Stimulated activated CD8-positive, alpha-beta memory T cell treated with anti-CD3 and anti-CD28 coated beads, Interleukin-15, amount 100 ng/mL, for 4 hours (primary cell): Measurements from ENCODE around the gene SCN5A.

Experiments
- DNase-seq, 2 donors: peaks; one replicate each; pipeline ENCODE4 v3.0.0-alpha.2; 2020; ENCODE audit warnings: low read depth in 2 of 2

SCN5A gene

GRCh38 chr3:38647217-38647970 lies 2.1 kb downstream of the SCN5A start:
- DNase-seq: no peak

- no peak for DNase-seq
Observed at GRCh38 chr3:38646630-38647029, 2.9 kb downstream of the SCN5A start.

GRCh38 chr3:38646062-38646461 lies 3.4 kb downstream of the SCN5A start:
- DNase-seq: no peak

- DNase-seq: no peak
Observed at GRCh38 chr3:38645601-38646000, 3.9 kb downstream of the SCN5A start.

- DNase-seq: no peak
Observed at GRCh38 chr3:38645076-38645475, 4.4 kb downstream of the SCN5A start.

GRCh38 chr3:38644662-38645053 lies 4.8 kb downstream of the SCN5A start:
- DNase-seq: no peak

GRCh38 chr3:38644016-38644661 lies 5.3 kb downstream of the SCN5A start:
- DNase-seq: no peak

GRCh38 chr3:38643592-38643991 lies 5.9 kb downstream of the SCN5A start:
- no peak for DNase-seq

GRCh38 chr3:38643090-38643489 lies 6.4 kb downstream of the SCN5A start:
- DNase-seq: no peak

- no peak for DNase-seq
Observed at GRCh38 chr3:38641461-38642110, 7.9 kb downstream of the SCN5A start.

GRCh38 chr3:38640661-38641452 lies 8.6 kb downstream of the SCN5A start:
- DNase-seq: no peak

GRCh38 chr3:38638354-38638753 lies 11.1 kb downstream of the SCN5A start:
- DNase-seq: no peak

- no peak for DNase-seq
Observed at GRCh38 chr3:38637906-38638305, 11.6 kb downstream of the SCN5A start.

- DNase-seq: no peak
Observed at GRCh38 chr3:38636881-38637280, 12.6 kb downstream of the SCN5A start.

GRCh38 chr3:38636464-38636863 lies 13.0 kb downstream of the SCN5A start:
- no peak for DNase-seq

GRCh38 chr3:38634111-38634510 lies 15.4 kb downstream of the SCN5A start:
- no peak for DNase-seq

- DNase-seq: no peak
Observed at GRCh38 chr3:38632989-38633388, 16.5 kb downstream of the SCN5A start.

GRCh38 chr3:38630606-38631005 lies 18.9 kb downstream of the SCN5A start:
- DNase-seq: no peak

- DNase-seq: no peak
Observed at GRCh38 chr3:38630070-38630469, 19.4 kb downstream of the SCN5A start.

- no peak for DNase-seq
Observed at GRCh38 chr3:38628835-38629234, 20.7 kb downstream of the SCN5A start.

GRCh38 chr3:38627956-38628355 lies 21.5 kb downstream of the SCN5A start:
- no peak for DNase-seq

- DNase-seq: no peak
Observed at GRCh38 chr3:38626171-38626570, 23.3 kb downstream of the SCN5A start.
